Motor neuron (in vitro differentiated cells): ENCODE data around the gene PLB1. TPM values are rescaled to one million over a fixed set of nuclear protein-coding genes. Genes with fewer than 3 reads are reported as not detected.

Experiments
- ATAC-seq, 8 experiments: fragments of 200-7000 bp; cut with Tn5 transposase; replicated peaks in 6 of 8; 2 replicates each; pipeline ENCODE4 v1.8.0; 2021; ENCODE audit warnings: mild to moderate bottlenecking in 8 of 8, moderate library complexity in 8 of 8
- H3K27ac ChIP-seq, 2 donors: fragments of 250-450 bp; sonication (Bioruptor Pico); 2 replicates each; pipeline ENCODE4 v1.9.0; 2021; ENCODE audit warnings: antibody characterized with exemption in 2 of 2, mild to moderate bottlenecking in 2 of 2, moderate library complexity in 1 of 2
- H3K4me1 ChIP-seq, 2 donors: fragments of 250-450 bp; sonication (Bioruptor Pico); replicated peaks in 1 of 2; 2 replicates each; pipeline ENCODE4 v1.6.1; 2021; ENCODE audit warnings: antibody characterized with exemption in 2 of 2, mild to moderate bottlenecking in 2 of 2, moderate library complexity in 1 of 2
- H3K4me3 ChIP-seq, 5 donors: fragments of 250-450 bp; sonication (Bioruptor Pico); 2 replicates each; pipeline ENCODE4 v1.9.0; 2021; ENCODE audit warnings: antibody characterized with exemption in 5 of 5, mild to moderate bottlenecking in 5 of 5, moderate library complexity in 4 of 5
- WGBS, 10 experiments: fragments of 450-650 bp; shearing (Covaris generic); methylation state at CpG; one replicate each; pipeline ENCODE4 v1.0.0; 2022; 5-methylcytosine and 5-hydroxymethylcytosine counted together
- in situ Hi-C, 9 experiments: fragments of 400-800 bp; cut with MboI; loops; one replicate each; pipeline ENCODE4 v1.15.0; 2021; ENCODE audit warnings: low sequenced_read_pairs in 9 of 9, low pct_unique_long_range_greater_than_20kb in 2 of 9; ENCODE audit not compliant: unreplicated experiment in 9 of 9
- total RNA-seq, 8 experiments: library from RNA; unstranded; fragments of 300-600 nt; gene quantifications; 2 replicates each; pipeline versions ENCODE4 v1.2.3 to v1.2.4, GENCODE V29; 2022

PLB1 gene
- total RNA-seq, 8 experiments from 2014 or later, result 0.49 to 3.3 (median 1.3) TPM

DNA sequence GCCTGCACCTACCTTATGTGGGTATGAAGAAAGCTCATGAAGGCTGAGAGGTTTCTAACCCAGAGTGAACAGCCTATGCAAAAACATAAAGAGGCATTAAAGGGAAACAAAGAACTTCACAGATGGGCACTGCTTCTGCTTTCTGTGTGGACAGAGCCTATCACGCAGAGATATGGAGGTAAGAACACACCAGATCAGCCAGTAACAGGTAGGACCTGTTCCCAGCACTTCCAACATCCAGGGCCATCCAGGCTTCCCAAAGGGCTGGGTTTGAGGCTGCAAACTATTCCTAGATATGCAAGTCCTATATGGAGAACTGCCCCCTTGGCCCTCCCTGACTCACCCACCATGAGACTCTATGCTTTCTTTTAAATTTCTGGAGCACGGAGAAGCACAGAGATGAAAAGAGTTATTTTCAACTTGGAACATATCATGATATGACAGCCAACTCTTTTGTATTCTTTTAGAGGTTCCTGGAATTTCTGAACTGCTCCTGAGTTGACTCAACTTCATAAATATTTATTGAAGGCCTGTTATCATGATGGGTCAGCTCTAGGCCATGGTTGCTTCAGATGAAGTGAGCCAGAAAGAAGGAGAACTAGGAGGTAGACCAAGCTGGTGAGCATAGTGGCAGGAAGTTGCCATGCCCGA lies 178.3 kb downstream of the PLB1 start:
- Histone ChIP-seq H3K4me3 (no peak overlapping the region), H3K27ac (no peak overlapping the region), H3K4me1 (peaks cover 0 to 21% of the 10 kb centered on the region in 2 donors)
- 0 to 100% (median 46%) methylated on average over 1 to 3 of the region's 3 CpGs; no CpG with 5 or more reads in 4 of the 10 experiments for WGBS, 10 experiments
- in situ Hi-C loops, result no loop called here
- ATAC-seq, result peak in 3 of 8 experiments; percentile 75 to 94 (median 94)

DNA sequence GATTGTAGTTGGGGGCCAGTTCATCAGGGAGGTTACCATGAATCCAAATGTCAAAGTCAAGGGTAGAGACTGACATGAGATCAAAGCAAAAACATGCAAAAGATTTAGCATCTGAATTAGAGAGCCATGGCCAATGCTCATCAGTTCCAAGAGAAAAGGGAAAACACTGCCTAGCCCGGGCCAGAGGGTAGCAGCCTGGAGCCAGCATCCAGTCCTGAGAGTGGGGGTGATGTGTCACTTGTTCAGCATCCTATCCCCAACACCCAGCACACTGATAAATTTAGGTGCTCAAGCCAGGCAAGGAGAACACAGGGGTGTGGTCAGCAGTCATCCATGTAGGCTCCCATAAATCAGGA lies 178.8 kb downstream of the PLB1 start:
- peaks cover 0 to 21% of the 10 kb centered on the region in 2 donors for H3K4me1 ChIP-seq
- no peak overlapping the region for H3K27ac ChIP-seq
- in situ Hi-C loops, result loop anchor here in 1 of 9 experiments (25.0 kb wide), 1 partner anchor 87 kb away; no protein-coding TSS in a partner anchor
- WGBS, 10 experiments, result 14 to 60% methylated on average over 1 of the region's 1 CpG; no CpG with 5 or more reads in 8 of the 10 experiments
- H3K4me3 ChIP-seq, result no peak overlapping the region
- ATAC-seq, result peak in 3 of 8 experiments; percentile 31 to 63 (median 60)

GRCh38 chr2:28676152-28676835 lies 180.4 kb downstream of the PLB1 start:
- in situ Hi-C loops, result loop anchor here in 1 of 9 experiments (25.0 kb wide), 1 partner anchor 89 kb away; no protein-coding TSS in a partner anchor
- H3K4me1 ChIP-seq, result peaks cover 0 to 16% of the 10 kb centered on the region in 2 donors
- ATAC-seq, result peak in 2 of 8 experiments; percentile 28 to 54
- no peak overlapping the region for H3K27ac ChIP-seq
- H3K4me3 ChIP-seq, result no peak overlapping the region
- WGBS, 10 experiments, result 29 to 100% (median 76%) methylated on average over 1 to 5 of the region's 5 CpGs; no CpG with 5 or more reads in 1 of the 10 experiments

DNA sequence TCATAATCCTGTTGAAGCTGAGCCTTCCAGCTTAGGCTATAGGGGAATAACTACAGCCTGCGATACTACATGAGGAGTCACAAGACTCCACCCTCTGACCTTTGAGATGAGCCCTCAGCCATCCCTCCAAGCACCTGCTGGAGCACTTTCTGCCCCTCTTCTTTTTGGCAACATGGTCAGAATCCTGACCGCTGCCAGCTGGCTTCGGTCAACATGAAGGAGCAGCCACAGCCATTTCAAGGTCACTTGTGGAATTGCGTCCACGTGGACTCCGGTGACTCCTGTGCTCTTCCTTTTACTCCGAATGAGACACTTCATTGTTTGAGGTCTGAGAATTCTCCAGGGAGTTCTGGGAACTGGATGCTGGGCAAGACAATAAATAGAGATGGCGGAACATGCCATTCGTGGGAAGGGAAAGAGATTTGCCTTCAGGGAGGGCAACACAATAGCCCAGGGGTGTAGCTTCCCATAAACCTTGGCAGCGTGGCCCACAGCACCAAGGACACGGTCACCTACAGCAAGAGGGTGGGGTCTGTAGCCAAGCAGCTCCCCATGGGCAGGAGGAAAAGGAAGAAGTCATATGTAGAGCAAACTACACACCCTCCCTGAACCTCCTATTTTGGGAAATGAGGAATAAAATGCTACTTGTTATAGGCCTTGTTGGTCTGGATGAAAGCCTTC lies 182.5 kb downstream of the PLB1 start:
- ATAC-seq, result no peak
- H3K4me3 ChIP-seq, result no peak overlapping the region
- 71 to 100% (median 91%) methylated on average over 2 to 10 of the region's 11 CpGs; no CpG with 5 or more reads in 3 of the 10 experiments for WGBS, 10 experiments
- peaks cover 3 to 17% of the 10 kb centered on the region in 2 donors for H3K4me1 ChIP-seq
- in situ Hi-C loops, result loop anchor here in 1 of 9 experiments (25.0 kb wide), 1 partner anchor 91 kb away; no protein-coding TSS in a partner anchor
- H3K27ac ChIP-seq, result no peak overlapping the region

DNA sequence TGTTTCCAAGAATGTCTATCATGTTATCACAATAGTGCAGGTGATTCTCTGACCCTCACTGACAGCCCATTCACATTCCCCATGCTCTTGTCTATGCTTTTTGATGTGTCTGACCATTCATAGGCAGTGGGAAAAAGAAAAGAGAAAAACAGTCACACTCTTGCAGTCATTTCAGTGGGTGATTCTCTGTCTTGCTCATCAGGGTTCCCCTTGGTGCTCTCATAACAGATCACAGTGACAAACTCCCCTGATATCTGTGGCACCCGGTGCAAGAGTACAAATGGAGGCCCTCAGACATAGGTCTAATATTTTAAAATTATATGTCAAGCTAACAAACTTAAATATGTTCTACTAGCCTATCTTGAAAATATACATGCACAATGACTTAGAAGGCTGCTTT lies 183.1 kb downstream of the PLB1 start:
- peaks cover 3 to 21% of the 10 kb centered on the region in 2 donors for H3K4me1 ChIP-seq
- ATAC-seq, result no peak
- in situ Hi-C loops, result loop anchor here in 1 of 9 experiments (25.0 kb wide), 1 partner anchor 92 kb away; no protein-coding TSS in a partner anchor
- no peak overlapping the region for H3K4me3 ChIP-seq
- no peak overlapping the region for H3K27ac ChIP-seq
- 100% methylated on average over 1 of the region's 1 CpG; no CpG with 5 or more reads in 6 of the 10 experiments for WGBS, 10 experiments

GRCh38 chr2:28680657-28681056 lies 184.8 kb downstream of the PLB1 start:
- 80 to 100% (median 94%) methylated on average over 1 to 6 of the region's 6 CpGs; no CpG with 5 or more reads in 3 of the 10 experiments for WGBS, 10 experiments
- Histone ChIP-seq H3K4me3 (no peak overlapping the region), H3K27ac (no peak overlapping the region), H3K4me1 (peaks cover 3 to 21% of the 10 kb centered on the region in 2 donors)
- in situ Hi-C loops, result loop anchor here in 1 of 9 experiments (25.0 kb wide), 1 partner anchor 93 kb away; no protein-coding TSS in a partner anchor
- no peak for ATAC-seq

GRCh38 chr2:28681158-28681571 lies 185.3 kb downstream of the PLB1 start:
- no peak overlapping the region for H3K27ac ChIP-seq
- 42 to 82% (median 71%) methylated on average over 1 to 3 of the region's 4 CpGs; no CpG with 5 or more reads in 4 of the 10 experiments for WGBS, 10 experiments
- no peak overlapping the region for H3K4me3 ChIP-seq
- peak in 6 of 8 experiments; percentile 16 to 89 (median 50) for ATAC-seq
- in situ Hi-C loops, result loop anchor here in 1 of 9 experiments (25.0 kb wide), 1 partner anchor 94 kb away; no protein-coding TSS in a partner anchor
- peaks cover 3 to 16% of the 10 kb centered on the region in 2 donors for H3K4me1 ChIP-seq

- peak in 4 of 8 experiments; percentile 32 to 81 (median 62) for ATAC-seq
- Histone ChIP-seq H3K4me1 (peaks cover 3 to 12% of the 10 kb centered on the region in 2 donors), H3K4me3 (no peak overlapping the region), H3K27ac (no peak overlapping the region)
- in situ Hi-C loops, result loop anchor here in 1 of 9 experiments (25.0 kb wide), 1 partner anchor 94 kb away; no protein-coding TSS in a partner anchor
Observed at GRCh38 chr2:28681606-28682005, 185.7 kb downstream of the PLB1 start.

DNA sequence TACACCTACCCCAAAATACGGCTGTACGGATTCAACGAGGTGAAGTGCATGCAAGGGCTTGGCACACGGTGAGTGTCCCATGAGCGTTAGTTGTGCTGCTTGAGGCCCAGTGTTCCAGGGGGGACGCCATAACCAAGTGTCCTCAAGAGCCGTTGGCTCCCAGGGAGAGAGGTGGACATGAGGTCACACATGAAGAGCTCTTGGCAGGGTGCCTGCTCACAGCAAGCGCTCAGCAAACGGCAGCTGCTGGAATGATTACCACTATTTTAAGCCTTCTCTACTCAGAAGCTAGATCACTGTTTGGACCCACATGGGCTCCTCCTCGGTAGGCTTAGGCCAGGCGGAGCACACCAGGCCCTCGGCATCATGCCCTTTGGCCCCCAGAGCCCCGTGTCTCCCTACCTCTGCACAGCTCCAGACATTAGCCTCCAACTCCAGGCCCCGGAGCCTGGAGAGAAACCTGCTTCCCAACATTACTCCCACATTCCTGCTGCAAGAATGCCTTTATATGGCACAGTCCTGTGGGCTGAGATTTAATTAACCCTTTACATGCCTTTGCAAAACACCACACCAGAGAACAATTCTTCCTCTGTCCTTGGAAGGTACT lies 187.3 kb downstream of the PLB1 start:
- peak in 6 of 8 experiments; percentile 27 to 55 (median 37) for ATAC-seq
- H3K4me1 ChIP-seq, result peaks cover 3 to 12% of the 10 kb centered on the region in 2 donors
- in situ Hi-C loops, result loop anchor here in 1 of 9 experiments (25.0 kb wide), 1 partner anchor 96 kb away; no protein-coding TSS in a partner anchor
- 48 to 88% (median 72%) methylated on average over 2 to 7 of the region's 14 CpGs; no CpG with 5 or more reads in 6 of the 10 experiments for WGBS, 10 experiments
- no peak overlapping the region for H3K4me3 ChIP-seq
- no peak overlapping the region for H3K27ac ChIP-seq

- in situ Hi-C loops, result loop anchor here in 1 of 9 experiments (25.0 kb wide), 1 partner anchor 97 kb away; no protein-coding TSS in a partner anchor
- no peak overlapping the region for H3K27ac ChIP-seq
- peaks cover 3 to 12% of the 10 kb centered on the region in 2 donors for H3K4me1 ChIP-seq
- no peak overlapping the region for H3K4me3 ChIP-seq
- ATAC-seq, result no peak
- WGBS, 10 experiments, result 74 to 100% (median 97%) methylated on average over 1 to 12 of the region's 13 CpGs
Observed at GRCh38 chr2:28684142-28684858, 188.4 kb downstream of the PLB1 start.

- H3K27ac ChIP-seq, result no peak overlapping the region
- H3K4me1 ChIP-seq, result peaks cover 9 to 16% of the 10 kb centered on the region in 2 donors
- in situ Hi-C loops, result loop anchor here in 1 of 9 experiments (25.0 kb wide), 1 partner anchor 100 kb away; no protein-coding TSS in a partner anchor
- ATAC-seq, result no peak
- no peak overlapping the region for H3K4me3 ChIP-seq
Observed at GRCh38 chr2:28687171-28687570, 191.3 kb downstream of the PLB1 start.
